T47D (cell line): ENCODE measurements around the gene FOXN4.

Experiments
- DNase-seq, 2 experiments: peaks; one replicate each; pipeline versions ENCODE4 v3.0.0 to v3.0.0-alpha.2; 2011 to 2012; ENCODE audit warnings: low read depth in 1 of 2, low spot score in 1 of 2
- JUND ChIP-seq: IDR thresholded peaks from 2 replicates; pipeline ENCODE4 v1.6.1; 2012; ENCODE audit warnings: low read depth
- in situ Hi-C: cut with HindIII; loops from 2 replicates; pipeline ENCODE4 v1.10.0; 2016; ENCODE audit warnings: low sequenced_read_pairs, low pct_unique_long_range_greater_than_20kb

The FOXN4 gene

DNA sequence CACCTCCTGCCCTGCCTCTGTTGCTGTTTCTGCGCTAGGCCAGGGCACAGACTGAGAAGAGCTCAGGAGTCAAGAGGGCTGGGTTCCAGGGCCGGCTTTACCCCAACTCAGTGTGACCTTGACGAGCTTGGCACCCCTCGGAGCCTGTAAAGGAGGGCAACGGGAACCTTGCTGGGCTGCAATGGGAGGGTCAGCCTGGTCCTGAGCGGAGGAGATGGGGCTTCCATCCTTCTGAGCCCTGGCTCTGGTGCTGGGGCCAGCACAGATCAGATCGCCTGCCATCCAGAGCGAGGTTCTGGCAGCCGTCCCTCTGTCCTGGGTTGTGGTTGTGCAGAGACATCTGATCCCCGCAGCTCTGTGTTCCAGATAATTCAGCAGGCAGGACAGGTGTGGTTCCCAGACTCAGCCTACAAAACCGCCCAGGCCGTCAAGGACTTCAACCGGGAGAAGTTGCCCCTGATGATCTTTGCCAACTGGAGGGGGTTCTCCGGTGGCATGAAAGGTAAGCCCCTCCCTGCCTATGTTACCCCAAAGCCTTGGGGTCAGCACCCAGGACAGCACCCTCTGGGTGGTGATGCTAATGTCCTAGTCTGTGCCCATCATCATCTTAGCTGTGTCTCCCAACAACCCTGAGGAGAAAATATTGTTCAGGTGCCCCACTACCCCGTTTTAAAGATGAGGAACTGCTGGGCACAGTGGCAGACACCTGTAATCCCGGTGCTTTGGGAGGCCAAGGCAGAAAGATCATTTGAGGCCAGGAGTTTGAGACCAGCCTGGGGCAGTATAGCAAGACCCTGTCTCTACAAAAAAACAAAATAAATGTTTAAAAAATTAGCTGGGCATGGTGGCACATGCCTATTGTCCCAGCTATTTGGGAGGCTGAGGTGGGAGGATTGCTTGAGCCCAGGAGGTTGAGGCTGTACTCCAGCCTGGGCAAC, 50.2 kb downstream of the FOXN4 start:
- no peak for TF ChIP-seq JUND
- no peak for DNase-seq
- in situ Hi-C loops: no loop called here

GRCh38 chr12:109258201-109258600, 50.9 kb downstream of the FOXN4 start:
- no peak for TF ChIP-seq JUND
- in situ Hi-C loops: no loop called here
- no peak for DNase-seq

DNA sequence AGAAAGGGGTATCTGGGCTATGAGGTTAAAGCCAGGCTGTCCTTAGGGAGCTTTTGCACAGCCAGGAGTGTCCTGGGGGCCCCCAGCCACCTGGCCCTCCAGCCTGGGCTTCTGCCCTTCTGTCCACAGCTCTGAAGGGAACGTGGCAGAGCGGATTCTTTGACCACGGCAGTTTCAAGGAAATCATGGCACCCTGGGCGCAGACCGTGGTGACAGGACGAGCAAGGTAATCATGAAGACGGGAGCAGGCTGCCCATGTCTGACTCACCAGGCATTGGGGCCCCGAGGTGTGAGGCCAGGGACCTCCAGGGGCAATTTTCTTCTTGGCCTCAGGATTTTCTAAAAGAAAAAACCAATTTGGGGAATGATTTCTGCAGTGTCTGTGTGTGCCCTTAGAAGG, 53.1 kb downstream of the FOXN4 start:
- DNase-seq: no peak
- no peak for TF ChIP-seq JUND
- in situ Hi-C loops: no loop called here

DNA sequence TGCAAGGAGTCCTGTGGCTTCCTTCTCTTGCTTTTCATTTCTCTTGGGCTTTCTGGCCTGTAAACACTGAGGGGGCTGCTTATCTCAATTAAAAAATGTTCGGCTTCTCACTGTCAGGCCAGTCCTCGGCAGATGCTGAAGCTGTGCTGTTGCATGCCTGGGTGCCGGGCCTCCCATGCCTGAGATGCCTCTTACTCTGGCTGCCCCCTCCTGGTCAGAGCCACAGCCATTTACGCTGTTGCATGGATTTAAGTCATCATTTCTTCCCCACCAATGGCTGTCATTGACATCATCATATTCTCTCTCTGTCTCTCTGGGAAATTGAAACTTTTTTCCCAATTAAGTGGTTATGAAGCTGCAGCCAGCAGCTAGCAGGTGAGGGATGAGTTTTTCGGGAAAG, 53.7 kb downstream of the FOXN4 start:
- DNase-seq: peak in 1 of 2 experiments; percentile 60
- in situ Hi-C loops: no loop called here
- no peak for TF ChIP-seq JUND

- no peak for DNase-seq
- TF ChIP-seq JUND: no peak
- in situ Hi-C loops: no loop called here
Observed at GRCh38 chr12:109253913-109254544, 55.1 kb downstream of the FOXN4 start.

DNA sequence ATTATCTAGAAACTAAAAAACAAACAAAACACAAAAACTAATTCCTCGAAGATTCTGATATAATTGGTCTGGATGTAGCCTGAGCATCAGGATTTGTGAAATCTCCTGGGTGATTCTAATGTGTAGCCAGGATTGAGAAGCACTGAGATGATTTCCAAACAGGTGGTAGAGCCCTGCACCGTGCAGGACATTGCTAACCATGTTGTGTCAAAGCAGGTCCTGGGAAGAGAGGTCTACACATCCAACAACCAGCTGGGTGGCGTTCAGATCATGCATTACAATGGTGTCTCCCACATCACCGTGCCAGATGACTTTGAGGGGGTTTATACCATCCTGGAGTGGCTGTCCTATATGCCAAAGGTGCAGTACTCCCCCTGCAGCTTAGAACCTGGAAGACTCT, 56.3 kb downstream of the FOXN4 start:
- in situ Hi-C loops: no loop called here
- DNase-seq: no peak
- TF ChIP-seq JUND: no peak

DNA sequence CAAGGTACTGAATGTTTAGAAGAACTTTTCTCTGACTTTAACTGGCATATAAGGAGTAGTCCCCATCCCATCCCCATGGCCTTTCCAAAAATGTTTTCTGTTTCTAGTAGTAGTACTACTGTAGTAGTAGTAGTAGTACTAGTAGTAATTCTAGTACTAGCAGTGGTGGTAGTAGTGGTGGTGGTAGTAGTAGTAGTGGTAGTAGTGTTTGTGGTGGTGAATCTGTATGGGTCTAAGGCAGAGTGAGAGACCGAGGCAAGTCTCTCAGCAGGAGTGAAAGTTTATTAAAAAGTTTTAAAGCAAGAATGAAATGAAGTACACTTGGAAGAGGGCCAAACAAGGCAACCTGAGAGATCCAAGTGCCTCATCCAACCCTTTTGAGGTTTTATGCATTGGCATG, 58.6 kb downstream of the FOXN4 start:
- DNase-seq: no peak
- in situ Hi-C loops: no loop called here
- no peak for TF ChIP-seq JUND

DNA sequence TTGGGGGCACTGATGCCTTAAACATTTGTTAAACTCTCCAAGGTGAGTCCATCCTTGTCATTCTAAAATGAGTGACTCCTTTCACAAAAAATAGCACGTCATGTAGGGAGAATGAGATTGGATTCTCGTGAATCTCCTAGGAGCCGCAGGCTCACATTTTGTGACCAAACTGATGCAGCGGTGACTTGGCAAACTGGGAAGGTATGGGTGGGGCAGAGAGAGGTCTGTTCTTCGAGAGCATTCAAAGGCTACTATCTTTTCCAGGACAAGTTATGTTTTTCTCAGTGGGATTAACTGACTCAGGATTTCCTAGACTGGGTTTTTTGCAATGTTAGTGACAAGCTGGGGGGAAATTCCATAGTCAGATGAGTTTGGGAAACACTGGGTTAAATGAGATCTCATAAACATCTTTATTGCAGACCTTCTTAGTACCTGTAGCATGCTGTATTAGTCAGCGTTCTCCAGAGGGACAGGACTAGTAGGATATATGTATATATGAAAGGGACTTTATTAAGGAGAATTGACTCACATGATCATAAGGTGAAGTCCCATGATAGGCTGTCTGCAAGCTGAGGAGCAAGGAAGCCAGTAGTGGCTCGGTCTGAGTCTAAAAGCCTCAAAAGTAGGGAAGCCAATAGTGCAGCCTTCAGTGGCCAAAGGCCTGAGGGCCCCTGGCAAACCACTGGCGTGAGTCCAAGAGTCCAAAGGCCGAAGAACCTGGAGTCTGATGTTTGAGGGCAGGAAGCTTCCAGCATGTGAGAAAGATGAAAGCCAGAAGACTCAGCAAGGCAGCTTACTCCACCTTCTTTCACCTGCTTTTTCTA, 61.0 kb downstream of the FOXN4 start:
- in situ Hi-C loops: no loop called here
- TF ChIP-seq JUND: no peak
- no peak for DNase-seq

GRCh38 chr12:109246221-109246620, 62.9 kb downstream of the FOXN4 start:
- no peak for DNase-seq
- TF ChIP-seq JUND: no peak
- in situ Hi-C loops: no loop called here

- in situ Hi-C loops: no loop called here
- TF ChIP-seq JUND: no peak
- DNase-seq: no peak
Observed at GRCh38 chr12:109244073-109244472, 65.0 kb downstream of the FOXN4 start.

DNA sequence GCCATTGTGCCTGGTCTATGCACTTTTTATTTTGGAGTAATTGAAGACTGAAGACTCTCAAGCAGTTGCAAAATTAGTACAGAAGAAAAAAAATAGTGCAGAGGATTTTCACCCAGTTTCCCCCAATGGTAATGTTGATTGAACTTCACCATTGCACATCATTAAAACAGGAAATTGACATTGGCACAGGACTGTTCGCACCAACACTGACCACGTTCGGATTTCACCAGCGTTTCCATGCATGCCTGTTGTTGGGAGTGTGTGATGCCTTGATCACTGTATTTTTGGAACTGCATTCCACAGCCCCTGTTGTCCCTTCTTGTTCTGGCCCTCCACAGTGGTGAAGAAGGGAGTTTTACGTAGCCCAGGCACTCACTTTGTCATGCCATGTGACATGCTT, 67.1 kb downstream of the FOXN4 start:
- DNase-seq: no peak
- in situ Hi-C loops: no loop called here
- no peak for TF ChIP-seq JUND

DNA sequence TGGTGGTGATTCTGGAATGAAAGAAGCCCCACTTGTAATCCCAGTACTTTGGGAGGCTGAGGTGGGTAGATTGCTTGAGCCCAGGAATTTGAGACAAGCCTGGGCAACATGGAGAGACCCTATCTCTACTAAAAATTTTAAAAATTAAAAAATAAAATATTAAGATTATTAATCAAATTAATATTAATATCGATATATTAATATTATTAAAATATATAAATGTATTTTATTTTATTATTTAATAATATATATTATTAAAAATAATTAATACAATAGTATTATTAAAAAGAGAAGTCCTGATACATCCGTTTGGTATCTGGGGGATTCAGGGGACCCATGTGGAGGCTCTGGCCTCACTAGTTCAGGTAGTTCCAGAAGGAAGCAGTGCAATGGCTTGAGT, 68.7 kb downstream of the FOXN4 start:
- in situ Hi-C loops: no loop called here
- no peak for TF ChIP-seq JUND
- no peak for DNase-seq

GRCh38 chr12:109239691-109240090, 69.4 kb downstream of the FOXN4 start:
- DNase-seq: no peak
- in situ Hi-C loops: no loop called here
- no peak for TF ChIP-seq JUND
